ENCODE data around the gene ACAP2.
"Not testable (repeated sequence)": the region's sequence is repeated elsewhere in the genome, so short reads cannot be mapped to it uniquely, and the experiment has no call there.

Gene ACAP2

DNA sequence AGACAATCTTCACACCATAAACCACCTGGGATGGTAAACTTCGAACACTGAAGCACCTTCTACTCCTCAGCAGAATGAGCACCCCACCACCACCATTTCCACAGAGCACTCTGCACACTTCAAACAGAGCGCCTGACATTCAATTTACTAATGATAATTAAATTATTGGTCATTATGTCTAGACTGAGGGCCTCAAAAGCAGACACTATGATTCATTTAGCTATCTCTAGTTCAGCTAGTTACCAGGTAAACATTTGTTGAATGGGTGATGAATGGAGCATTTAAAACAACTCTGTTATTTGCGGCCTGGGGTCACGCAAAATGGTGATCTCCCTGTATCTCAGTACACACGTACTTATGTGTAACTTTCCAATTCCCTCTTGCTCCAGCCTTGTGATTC lies 40.9 kb downstream of the ACAP2 start:
- DNase-seq (ENCODE audit: low read depth), result no peak
- TF ChIP-seq, protein P1, sequence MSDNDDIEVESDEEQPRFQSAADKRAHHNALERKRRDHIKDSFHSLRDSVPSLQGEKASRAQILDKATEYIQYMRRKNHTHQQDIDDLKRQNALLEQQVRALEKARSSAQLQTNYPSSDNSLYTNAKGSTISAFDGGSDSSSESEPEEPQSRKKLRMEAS (IDR thresholded peaks at IDR 0.05; ENCODE audit: low read depth, low read length), result no peak
- no peak for TF ChIP-seq MYC (IDR thresholded peaks at IDR 0.05; ENCODE audit: low read depth, low read length)
- TF ChIP-seq CTCF (IDR thresholded peaks at IDR 0.05; ENCODE audit: low read depth, low read length), result no peak
- no peak for TF ChIP-seq POLR2A (IDR thresholded peaks at IDR 0.05; ENCODE audit: extremely low read depth, insufficient read length)
- no peak overlapping the region for H3K4me3 ChIP-seq (ENCODE audit: low read depth, low read length)

- not testable (repeated sequence) for DNase-seq (ENCODE audit: low read depth); H3K4me3 ChIP-seq (ENCODE audit: low read depth, low read length)
Measured at GRCh38 chr3:195398460-195398859, 44.4 kb downstream of the ACAP2 start.

DNA sequence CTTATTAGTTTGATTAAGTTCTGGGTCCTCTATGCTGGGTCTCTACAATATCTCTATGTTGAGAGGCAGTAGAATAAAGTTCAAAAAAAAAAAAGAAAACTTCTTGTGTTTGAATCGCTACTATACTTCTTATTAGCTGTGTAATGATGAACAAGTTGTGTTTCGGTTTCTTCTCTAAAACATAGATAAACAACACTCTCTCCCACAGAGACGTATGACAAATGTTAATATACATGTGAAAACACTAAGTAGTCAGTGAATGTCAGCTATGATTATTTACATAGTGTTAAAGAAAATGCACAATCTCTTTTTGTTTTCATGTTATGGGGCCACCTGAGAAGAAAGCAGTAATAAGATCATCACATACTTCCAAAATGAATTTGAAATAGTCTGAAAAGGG lies 45.3 kb downstream of the ACAP2 start:
- TF ChIP-seq MYC (IDR thresholded peaks at IDR 0.05; ENCODE audit: low read depth, low read length), result no peak
- no peak for TF ChIP-seq CTCF (IDR thresholded peaks at IDR 0.05; ENCODE audit: low read depth, low read length)
- TF ChIP-seq, protein P1 (IDR thresholded peaks at IDR 0.05; ENCODE audit: low read depth, low read length), result no peak
- no peak for TF ChIP-seq POLR2A (IDR thresholded peaks at IDR 0.05; ENCODE audit: extremely low read depth, insufficient read length)
- H3K4me3 ChIP-seq (ENCODE audit: low read depth, low read length), result no peak overlapping the region
- no peak for DNase-seq (ENCODE audit: low read depth)

DNA sequence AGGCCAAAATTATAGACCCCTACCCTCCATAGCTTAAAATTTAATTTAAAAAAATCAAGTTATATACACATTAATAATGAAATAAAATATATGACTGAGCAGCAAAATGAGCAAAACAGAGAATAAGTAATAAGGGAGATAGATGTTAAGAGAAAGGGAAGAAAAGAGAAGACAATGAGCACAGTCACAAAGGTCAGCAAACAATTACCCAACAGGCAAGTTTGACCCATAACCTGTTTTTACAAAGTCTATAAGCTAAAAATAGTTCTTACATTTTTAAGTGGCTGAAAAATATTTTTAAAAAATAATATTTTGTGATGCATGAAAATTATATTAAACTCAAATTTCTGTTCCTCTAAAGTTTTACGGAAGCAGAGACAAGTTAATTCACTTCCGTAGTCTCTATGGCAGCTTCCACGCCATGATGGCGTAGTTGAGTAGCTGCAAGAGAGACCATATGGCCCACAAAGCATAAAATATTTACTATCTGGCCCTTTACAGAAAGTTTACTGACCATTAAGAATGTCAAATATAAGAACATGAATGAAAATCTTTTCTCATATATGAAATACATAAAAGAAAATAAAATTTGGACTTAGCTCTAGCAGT lies 47.5 kb downstream of the ACAP2 start:
- TF ChIP-seq, protein P1 (IDR thresholded peaks at IDR 0.05; ENCODE audit: low read depth, low read length), result no peak
- TF ChIP-seq POLR2A (IDR thresholded peaks at IDR 0.05; ENCODE audit: extremely low read depth, insufficient read length) (no peak), CTCF (IDR thresholded peaks at IDR 0.05; ENCODE audit: low read depth, low read length) (no peak)
- H3K4me3 ChIP-seq (ENCODE audit: low read depth, low read length), result no peak overlapping the region
- no peak for DNase-seq (ENCODE audit: low read depth)

DNA sequence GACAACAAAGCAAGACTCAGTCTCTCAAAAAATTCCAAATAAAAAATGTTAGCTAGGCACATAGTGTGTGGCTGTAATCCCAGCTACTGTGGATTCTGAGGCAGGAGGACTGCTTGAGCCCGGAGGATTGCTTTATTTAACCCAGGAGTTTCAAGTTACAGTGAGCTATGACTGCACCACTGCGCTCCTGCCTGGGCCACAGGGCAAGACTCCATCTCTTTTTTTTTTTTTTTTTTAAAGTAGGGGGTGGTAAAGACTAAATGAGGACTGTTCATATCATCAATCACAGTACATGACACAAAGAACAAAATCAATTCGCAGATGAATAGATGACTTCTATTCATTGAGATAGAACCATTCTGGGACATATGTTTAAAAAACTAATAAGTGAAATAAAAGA lies 48.1 kb downstream of the ACAP2 start:
- no peak for DNase-seq (ENCODE audit: low read depth)
- no peak overlapping the region for H3K4me3 ChIP-seq (ENCODE audit: low read depth, low read length)
- TF ChIP-seq POLR2A (IDR thresholded peaks at IDR 0.05; ENCODE audit: extremely low read depth, insufficient read length), result no peak
- TF ChIP-seq, protein P1 (IDR thresholded peaks at IDR 0.05; ENCODE audit: low read depth, low read length), result no peak
- no peak for TF ChIP-seq MYC (IDR thresholded peaks at IDR 0.05; ENCODE audit: low read depth, low read length)
- no peak for TF ChIP-seq CTCF (IDR thresholded peaks at IDR 0.05; ENCODE audit: low read depth, low read length)

DNA sequence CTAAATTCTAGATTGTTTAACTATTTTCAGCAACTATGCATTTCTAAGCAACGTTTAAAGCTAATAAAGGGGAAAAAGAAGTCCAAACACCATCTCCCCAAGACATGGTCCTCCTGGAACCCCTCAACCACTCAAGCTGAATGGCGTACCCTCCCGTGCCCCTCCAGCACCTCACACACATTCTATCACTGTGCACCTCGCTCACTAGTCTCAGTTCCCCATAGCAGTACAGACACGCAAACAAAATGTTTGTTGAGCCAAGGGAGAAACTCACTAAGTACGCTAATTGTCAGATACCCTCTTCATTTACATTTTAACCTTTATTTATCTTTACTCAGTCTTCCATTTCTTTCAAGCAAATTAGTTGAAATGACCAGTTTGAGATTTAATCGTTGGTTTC lies 48.8 kb downstream of the ACAP2 start:
- no peak overlapping the region for H3K4me3 ChIP-seq (ENCODE audit: low read depth, low read length)
- no peak for DNase-seq (ENCODE audit: low read depth)
- TF ChIP-seq, protein P1 (IDR thresholded peaks at IDR 0.05; ENCODE audit: low read depth, low read length), result no peak
- TF ChIP-seq POLR2A (IDR thresholded peaks at IDR 0.05; ENCODE audit: extremely low read depth, insufficient read length) (no peak), CTCF (IDR thresholded peaks at IDR 0.05; ENCODE audit: low read depth, low read length) (no peak), MYC (IDR thresholded peaks at IDR 0.05; ENCODE audit: low read depth, low read length) (no peak)

All from NB4 (cell line).